Neural cell (in vitro differentiated cells): ENCODE measurements around the gene GFPT2. TPM values are rescaled to one million over a fixed set of nuclear protein-coding genes. Genes with fewer than 3 reads are reported as not detected.

Experiments used
- H2AFZ ChIP-seq: fragments of 200-600, 300-800 bp; sonication (generic), shearing (Covaris generic); 2 replicates; pipeline ENCODE4 v1.6.0; 2014; ENCODE audit warnings: low read depth, mild to moderate bottlenecking, antibody characterized with exemption, low read length, moderate library complexity
- H3F3A ChIP-seq: fragments of 200-600 bp; shearing (Covaris generic); 2 replicates; pipeline ENCODE4 v1.6.1; 2016; ENCODE audit warnings: mild to moderate bottlenecking, moderate library complexity, mixed read lengths, antibody characterized with exemption, low read length; ENCODE audit not compliant: insufficient read depth, poor library complexity, severe bottlenecking
- H3K27ac ChIP-seq: fragments of 200-600, 300-800 bp; sonication (generic), shearing (Covaris generic); 2 replicates; pipeline ENCODE4 v1.5.1; 2014; ENCODE audit warnings: mild to moderate bottlenecking, low read length, moderate library complexity
- H3K27me3 ChIP-seq: fragments of 300-800, 200-600 bp; sonication (generic), shearing (Covaris generic); 2 replicates; pipeline ENCODE4 v1.6.0; 2014; ENCODE audit warnings: mild to moderate bottlenecking, low read depth, low read length, moderate library complexity; ENCODE audit not compliant: insufficient read depth
- H3K36me3 ChIP-seq: fragments of 300-800, 200-600 bp; sonication (generic), shearing (Covaris generic); 2 replicates; pipeline ENCODE4 v1.5.1; 2014; ENCODE audit warnings: mild to moderate bottlenecking, antibody characterized with exemption, low read length, moderate library complexity; ENCODE audit not compliant: insufficient read depth
- H3K4me2 ChIP-seq: fragments of 300-800, 200-600 bp; sonication (generic), shearing (Covaris generic); 2 replicates; pipeline ENCODE4 v1.6.0; 2014; ENCODE audit warnings: mild to moderate bottlenecking, low read length
- H3K4me3 ChIP-seq: fragments of 300-800, 200-600 bp; sonication (generic), shearing (Covaris generic); 2 replicates; pipeline ENCODE4 v1.5.1; 2014; ENCODE audit warnings: mild to moderate bottlenecking, low read length, moderate library complexity
- H3K79me2 ChIP-seq: fragments of 200-600 bp; shearing (Covaris generic); replicated peaks from 2 replicates; pipeline ENCODE4 v1.6.0; 2014; ENCODE audit warnings: mild to moderate bottlenecking, low read length, moderate library complexity; ENCODE audit not compliant: insufficient read depth
- H3K9ac ChIP-seq: fragments of 300-800, 200-600 bp; sonication (generic), shearing (Covaris generic); 2 replicates; pipeline ENCODE4 v1.6.1; 2016; ENCODE audit warnings: mild to moderate bottlenecking, low read length, mixed read lengths
- H3K9me2 ChIP-seq: fragments of 200-600 bp; shearing (Covaris generic); 2 replicates; pipeline ENCODE4 v1.6.1; 2016; ENCODE audit warnings: mild to moderate bottlenecking, low read length, mixed read lengths; ENCODE audit not compliant: insufficient read depth
- H3K9me3 ChIP-seq: fragments of 200-600, 300-800 bp; sonication (generic), shearing (Covaris generic); 2 replicates; pipeline ENCODE4 v1.6.1; 2016; ENCODE audit warnings: mild to moderate bottlenecking, mixed run types, low read length, moderate library complexity, mixed read lengths
- H4K20me1 ChIP-seq: fragments of 200-600 bp; shearing (Covaris generic); 2 replicates; pipeline ENCODE4 v1.6.1; 2016; ENCODE audit warnings: mild to moderate bottlenecking, mixed run types; ENCODE audit not compliant: insufficient read depth
- CTCF ChIP-seq: fragments of 450-650 bp; IDR thresholded peaks from 2 replicates; pipeline ENCODE4 v1.5.1; 2014; ENCODE audit warnings: antibody characterized with exemption, mild to moderate bottlenecking, moderate library complexity; ENCODE audit not compliant: poor library complexity, severe bottlenecking
- EP300 ChIP-seq: fragments of 450-650 bp; conservative IDR thresholded peaks from 2 replicates; pipeline ENCODE4 v1.6.1; 2014; ENCODE audit warnings: antibody characterized with exemption, mild to moderate bottlenecking, moderate library complexity; ENCODE audit not compliant: poor library complexity, severe bottlenecking
- EZH2 ChIP-seq: fragments of 200-600, 300-800 bp; shearing (Covaris generic), sonication (generic); IDR thresholded peaks from 2 replicates; pipeline ENCODE4 v1.6.1; 2014; ENCODE audit warnings: antibody characterized with exemption, low read length, borderline replicate concordance, mild to moderate bottlenecking; ENCODE audit not compliant: insufficient read depth, poor library complexity, severe bottlenecking
- MXI1 ChIP-seq: fragments of 450-650 bp; conservative IDR thresholded peaks from 2 replicates; pipeline ENCODE4 v1.6.1; 2014; ENCODE audit warnings: antibody characterized with exemption, mild to moderate bottlenecking; ENCODE audit not compliant: poor library complexity, severe bottlenecking
- POLR2AphosphoS5 ChIP-seq: IDR thresholded peaks from 2 replicates; pipeline ENCODE4 v1.6.1; 2012
- RAD21 ChIP-seq: fragments of 450-650 bp; conservative IDR thresholded peaks from 2 replicates; pipeline ENCODE4 v1.6.1; 2014; ENCODE audit warnings: antibody characterized with exemption, mild to moderate bottlenecking, moderate library complexity
- REST ChIP-seq: IDR thresholded peaks from 2 replicates; pipeline ENCODE4 v1.6.1; 2012; ENCODE audit warnings: borderline replicate concordance
- SMC3 ChIP-seq: fragments of 450-650 bp; conservative IDR thresholded peaks from 2 replicates; pipeline ENCODE4 v1.6.1; 2014; ENCODE audit warnings: antibody characterized with exemption, mild to moderate bottlenecking, moderate library complexity; ENCODE audit not compliant: poor library complexity
- TAF1 ChIP-seq: IDR thresholded peaks from 2 replicates; pipeline ENCODE4 v1.6.1; 2012; ENCODE audit warnings: low read depth
- polyA plus RNA-seq: library from polyadenylated mRNA; depleted of rRNA; stranded (reverse); fragments of >200 nt; gene quantifications from 2 replicates; pipeline ENCODE4 v1.2.3, GENCODE V29; 2014

The GFPT2 gene
- polyA plus RNA-seq, 1 donor from 2014 or later, result 9.2 TPM

- no peak overlapping the region for H3K4me3 ChIP-seq
- no peak overlapping the region for H2AFZ ChIP-seq
- no peak overlapping the region for H3K4me2 ChIP-seq
- H4K20me1 ChIP-seq, result no peaks in the 10 kb centered on the region
- H3K9me2 ChIP-seq, result no peaks in the 10 kb centered on the region
- H3F3A ChIP-seq, result no peaks in the 10 kb centered on the region
- TF ChIP-seq EP300 (no peak), POLR2AphosphoS5 (no peak), SMC3 (no peak), CTCF (no peak), EZH2 (no peak), REST (no peak), RAD21 (no peak), MXI1 (no peak), TAF1 (no peak)
- no peak overlapping the region for H3K9ac ChIP-seq
- H3K27me3 ChIP-seq, result no peaks in the 10 kb centered on the region
- no peaks in the 10 kb centered on the region for H3K9me3 ChIP-seq
- no peaks in the 10 kb centered on the region for H3K79me2 ChIP-seq
- H3K27ac ChIP-seq, result no peak overlapping the region
- no peaks in the 10 kb centered on the region for H3K36me3 ChIP-seq
Measured at GRCh38 chr5:180370861-180371641, 17.9 kb upstream of the GFPT2 start.

GRCh38 chr5:180367991-180368390 is 14.9 kb upstream of the GFPT2 start:
- no peak overlapping the region for H3K27ac ChIP-seq
- no peak overlapping the region for H2AFZ ChIP-seq
- no peaks in the 10 kb centered on the region for H3K79me2 ChIP-seq
- H3K36me3 ChIP-seq, result no peaks in the 10 kb centered on the region
- no peaks in the 10 kb centered on the region for H4K20me1 ChIP-seq
- H3K9ac ChIP-seq, result no peak overlapping the region
- no peaks in the 10 kb centered on the region for H3K9me3 ChIP-seq
- no peaks in the 10 kb centered on the region for H3F3A ChIP-seq
- H3K4me2 ChIP-seq, result no peak overlapping the region
- H3K4me3 ChIP-seq, result no peak overlapping the region
- TF ChIP-seq EP300 (no peak), RAD21 (no peak), CTCF (no peak), MXI1 (no peak), POLR2AphosphoS5 (no peak), REST (no peak), SMC3 (no peak), TAF1 (no peak), EZH2 (no peak)
- no peaks in the 10 kb centered on the region for H3K27me3 ChIP-seq
- H3K9me2 ChIP-seq, result no peaks in the 10 kb centered on the region
